SK-N-SH treated with all-trans-retinoic acid at 6 μM for 48 hours (cell line): ENCODE results near the gene MAP3K10.

Experiments
- ARNTL ChIP-seq: fragments of 450-650 bp; formaldehyde crosslinking; IDR thresholded peaks from 2 replicates; pipeline ENCODE4 v1.5.0; 2020; ENCODE audit warnings: low read depth, mild to moderate bottlenecking, moderate library complexity, borderline replicate concordance
- ZNF565 ChIP-seq: fragments of 450-650 bp; formaldehyde crosslinking; conservative IDR thresholded peaks from 2 replicates; pipeline ENCODE4 v1.5.0; 2020; ENCODE audit warnings: low read depth, mild to moderate bottlenecking, moderate library complexity

GRCh38 chr19:40205760-40206159 lies 14.5 kb downstream of the MAP3K10 start:
- TF ChIP-seq ARNTL (CRISPR knock-in tag) (no peak), ZNF565 (no peak)
